HL-60 (cell line): ENCODE measurements around the gene FNDC5.

Source experiments
- DNase-seq, 2 experiments: peaks; one replicate each; pipeline ENCODE4 v3.0.0-alpha.2; 2010 to 2020; ENCODE audit warnings: low read depth in 1 of 2, low spot score in 1 of 2
- H3K27ac ChIP-seq: fragments of 250-450 bp; sonication (Bioruptor Pico); replicated peaks from 2 replicates; pipeline ENCODE4 v1.5.1; 2020; ENCODE audit warnings: mild to moderate bottlenecking, moderate library complexity
- H3K27me3 ChIP-seq: fragments of 250-450 bp; sonication (Bioruptor Pico); 2 replicates; pipeline ENCODE4 v1.5.1; 2021; ENCODE audit warnings: mild to moderate bottlenecking, moderate library complexity; ENCODE audit not compliant: insufficient read depth, poor library complexity, severe bottlenecking
- H3K4me3 ChIP-seq: replicated peaks from 2 replicates; pipeline ENCODE4 v1.5.1; 2011; ENCODE audit warnings: mild to moderate bottlenecking, control low read depth, low read length; ENCODE audit not compliant: insufficient read depth
- CTCF ChIP-seq: IDR thresholded peaks from one replicate; pipeline ENCODE4 v1.5.1; 2011; ENCODE audit warnings: low read length, control low read depth, inconsistent platforms; ENCODE audit not compliant: insufficient read depth
- GABPA ChIP-seq: IDR thresholded peaks from 2 replicates; pipeline ENCODE4 v1.6.1; 2012; ENCODE audit warnings: low read depth
- POLR2AphosphoS5 ChIP-seq: IDR thresholded peaks from 2 replicates; pipeline ENCODE4 v1.6.1; 2012; ENCODE audit warnings: low read depth
- REST ChIP-seq: IDR thresholded peaks from 2 replicates; pipeline ENCODE4 v1.6.1; 2012; ENCODE audit warnings: low read depth; ENCODE audit not compliant: insufficient replicate concordance
- SPI1 ChIP-seq: IDR thresholded peaks from 2 replicates; pipeline ENCODE4 v1.6.1; 2012; ENCODE audit warnings: low read depth, mild to moderate bottlenecking, borderline replicate concordance

The FNDC5 gene

GRCh38 chr1:32861904-32862695 is 8.6 kb downstream of the FNDC5 start:
- no peak for DNase-seq
- Histone ChIP-seq H3K27me3 (no peaks in the 10 kb centered on the region), H3K4me3 (no peak overlapping the region), H3K27ac (no peak overlapping the region)
- TF ChIP-seq REST, result no peak
- no peak for TF ChIP-seq SPI1
- TF ChIP-seq GABPA, result no peak
- TF ChIP-seq POLR2AphosphoS5, result no peak
- no peak for TF ChIP-seq CTCF

- DNase-seq, result no peak
- no peaks in the 10 kb centered on the region for H3K27me3 ChIP-seq
- no peak overlapping the region for H3K27ac ChIP-seq
- H3K4me3 ChIP-seq, result no peak overlapping the region
- no peak for TF ChIP-seq REST
- TF ChIP-seq GABPA, result no peak
- TF ChIP-seq SPI1, result no peak
- TF ChIP-seq POLR2AphosphoS5, result no peak
- no peak for TF ChIP-seq CTCF
These were observed 10.1 kb downstream of the FNDC5 start for GRCh38 chr1:32860566-32860965.

- TF ChIP-seq SPI1 (no peak), GABPA (no peak), POLR2AphosphoS5 (no peak), REST (no peak), CTCF (no peak)
- no peaks in the 10 kb centered on the region for H3K27me3 ChIP-seq
These were observed 10.8 kb downstream of the FNDC5 start for GRCh38 chr1:32859915-32860314.

More at GRCh38 chr1:32859915-32860314, 10.8 kb downstream of the FNDC5 start:
- H3K4me3 ChIP-seq, result no peak overlapping the region
- DNase-seq, result no peak
- H3K27ac ChIP-seq, result no peak overlapping the region
